T-helper 1 cell treated with Interleukin-12 subunit alpha and Interleukin-12 subunit beta and Interleukin-4 antibody, amounts not matched to agents 30 ng/mL and 1 ng/mL, for 36 hours (primary cell): ENCODE data around the gene GOLGA6A. TPM values are rescaled to one million over a fixed set of nuclear protein-coding genes. Genes with fewer than 3 reads are reported as not detected.
"Not testable (repeated sequence)": the region's sequence is repeated elsewhere in the genome, so short reads cannot be mapped to it uniquely, and the experiment has no call there.

Experiments used
- intact Hi-C: fragments of 100-400 bp; cut with micrococcal nuclease; formaldehyde crosslinking; loops from one replicate; pipeline ENCODE4 v1.15.1; 2024
- total RNA-seq: library from RNA; stranded (reverse); gene quantifications from 2 replicates; pipeline ENCODE4 v1.2.3, GENCODE V29; 2022

The GOLGA6A gene
- total RNA-seq, 1 donor from 2014 or later: 0.17 TPM

DNA sequence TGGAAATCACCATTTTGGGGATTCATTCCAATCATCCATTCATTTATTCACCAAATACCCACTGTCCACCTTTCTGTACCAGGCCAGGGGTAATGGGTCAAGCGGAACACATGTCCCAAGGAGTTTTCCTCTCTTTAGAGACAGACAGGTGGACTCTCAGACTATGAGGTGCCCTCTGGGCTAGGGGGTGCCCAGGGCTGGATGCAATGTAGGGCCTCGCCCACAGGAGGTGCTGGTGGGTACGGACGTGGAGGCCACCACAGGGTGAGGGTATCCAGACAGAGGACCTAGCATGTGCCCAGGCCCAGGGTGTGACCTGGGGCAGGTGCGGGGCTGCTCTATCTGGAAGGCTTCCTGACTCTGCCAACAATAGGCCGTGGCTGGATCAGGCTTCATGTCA is 26.3 kb upstream of the GOLGA6A start:
- intact Hi-C loops: not testable (repeated sequence)

DNA sequence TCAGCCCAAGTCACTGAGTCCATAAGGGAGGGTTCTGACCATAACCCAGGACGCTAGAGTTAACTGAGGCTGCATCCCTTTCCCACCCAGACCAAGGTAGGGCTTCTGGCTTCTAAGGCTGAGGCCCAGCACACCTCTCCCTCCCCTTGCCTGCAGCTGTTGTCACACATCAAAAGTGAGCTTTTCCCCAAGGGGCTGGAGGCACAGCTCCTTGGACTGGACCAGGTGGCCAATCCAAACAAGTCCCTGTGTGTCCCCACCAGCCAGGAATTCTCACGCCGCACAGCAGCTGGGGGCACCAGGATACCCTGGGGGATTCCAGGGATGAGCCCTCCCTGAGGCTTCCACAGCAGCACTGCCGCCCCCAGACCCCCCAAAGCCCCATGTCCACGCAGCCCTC is 25.8 kb upstream of the GOLGA6A start:
- intact Hi-C loops: no loop called here

DNA sequence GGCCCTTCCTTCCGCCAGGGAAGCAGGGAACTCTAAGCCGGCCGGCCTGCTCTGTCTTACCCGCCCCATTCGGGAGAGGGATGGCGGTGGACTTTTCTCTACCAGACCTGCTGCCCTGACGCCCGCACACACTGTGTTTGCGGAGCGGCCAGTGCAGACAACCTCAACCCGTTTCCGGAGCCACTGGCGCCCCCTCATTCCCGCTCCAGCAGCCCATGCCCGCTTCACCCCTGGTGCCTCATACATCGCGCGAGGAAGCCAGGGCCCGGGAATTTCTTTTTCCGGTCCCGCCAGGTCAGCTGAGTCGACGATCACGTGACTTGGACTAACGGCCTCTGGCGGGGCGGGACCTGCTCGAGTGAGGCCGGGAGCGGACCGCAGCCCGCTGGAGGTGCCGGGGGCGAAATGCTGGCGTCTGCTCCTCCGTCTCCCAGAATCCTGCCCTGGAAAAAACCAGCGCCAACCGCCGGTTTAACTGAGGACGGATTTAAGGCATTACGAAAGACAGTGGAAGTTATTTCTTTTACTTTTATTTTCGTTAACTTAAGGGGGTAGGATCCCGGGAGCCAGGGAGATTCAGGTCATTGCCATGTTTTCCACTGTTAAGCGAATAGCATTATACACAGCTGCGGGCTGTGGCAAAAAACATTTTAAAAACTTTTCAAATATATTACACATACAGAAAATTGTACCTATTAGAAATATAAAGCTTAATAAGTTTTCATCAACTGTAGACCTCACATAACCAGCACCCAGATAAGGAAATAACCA is 17.8 kb upstream of the GOLGA6A start:
- intact Hi-C loops: not testable (repeated sequence)

DNA sequence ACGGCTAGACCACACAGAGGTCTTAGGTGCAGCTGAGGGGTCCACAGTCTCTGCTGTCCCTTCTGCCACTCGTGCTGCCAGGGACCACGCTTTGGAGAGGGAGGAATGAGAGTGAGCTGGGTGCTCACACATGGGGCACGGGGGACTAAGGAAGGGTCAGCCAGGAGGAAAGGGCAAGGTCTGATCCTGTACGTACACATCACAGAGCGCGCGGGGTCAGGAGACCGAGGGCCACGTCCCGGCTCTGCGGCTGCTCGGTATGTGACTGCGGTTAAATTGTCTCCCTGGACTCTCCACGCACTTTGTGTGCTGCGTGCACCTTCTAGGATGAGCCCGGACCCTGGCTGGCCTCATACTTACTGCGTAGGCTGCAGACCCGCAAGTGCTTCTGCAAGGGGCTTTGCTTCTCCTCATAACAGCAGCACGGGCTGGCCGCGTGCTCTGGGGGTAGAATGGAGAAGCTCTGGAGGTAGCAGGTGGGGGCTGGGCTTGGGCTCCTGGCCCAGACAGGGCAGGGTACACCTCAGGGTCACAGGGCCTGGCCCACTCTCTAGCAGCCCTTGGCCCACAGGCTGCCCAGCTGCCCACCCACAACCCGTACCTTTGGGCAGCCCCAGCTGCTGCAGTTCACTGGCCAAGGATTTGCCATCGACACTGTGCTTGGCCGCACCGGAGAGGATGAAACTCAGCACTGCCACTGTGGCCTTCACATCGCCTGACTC is 14.6 kb upstream of the GOLGA6A start:
- intact Hi-C loops: not testable (repeated sequence)

DNA sequence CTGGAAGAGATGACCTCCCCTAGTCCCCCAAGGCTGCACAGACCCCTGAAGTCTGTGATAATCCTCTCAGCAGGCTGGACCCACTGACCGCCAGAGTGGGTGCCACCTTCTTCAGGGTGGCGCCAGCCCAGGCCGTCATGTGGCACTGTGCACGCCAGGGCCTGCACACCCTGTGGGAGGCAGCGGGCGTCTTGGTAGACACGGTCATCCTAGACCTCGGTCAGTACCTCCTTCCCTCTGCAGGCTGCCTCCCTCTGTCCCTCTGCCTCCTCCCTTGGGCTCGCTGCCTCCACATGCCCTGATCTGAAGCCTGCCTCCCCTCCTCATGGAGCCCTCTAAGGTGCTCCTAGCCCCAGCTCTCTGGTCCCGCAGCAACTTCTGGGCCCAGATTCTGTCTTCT is 13.3 kb upstream of the GOLGA6A start:
- intact Hi-C loops: not testable (repeated sequence)

DNA sequence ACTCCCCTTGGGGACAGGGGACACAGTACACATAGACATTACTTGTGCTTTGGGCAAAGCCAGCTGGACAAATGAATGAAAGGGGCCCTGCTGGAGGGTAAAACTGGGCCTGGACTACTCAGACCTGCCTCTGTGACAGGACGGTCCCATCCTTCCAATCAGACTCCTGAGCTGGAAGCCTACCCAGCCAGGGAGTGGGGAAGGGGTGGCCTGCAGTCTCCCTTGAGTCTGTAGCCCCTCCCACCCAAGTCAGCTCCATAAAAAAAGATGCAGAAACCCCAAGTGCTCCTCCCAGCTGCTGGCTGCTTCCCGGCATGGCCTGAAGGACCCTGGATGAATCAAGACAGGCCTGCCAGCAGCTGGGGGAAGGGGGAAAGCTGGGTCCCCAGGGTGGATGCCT is 12.2 kb upstream of the GOLGA6A start:
- intact Hi-C loops: not testable (repeated sequence)

DNA sequence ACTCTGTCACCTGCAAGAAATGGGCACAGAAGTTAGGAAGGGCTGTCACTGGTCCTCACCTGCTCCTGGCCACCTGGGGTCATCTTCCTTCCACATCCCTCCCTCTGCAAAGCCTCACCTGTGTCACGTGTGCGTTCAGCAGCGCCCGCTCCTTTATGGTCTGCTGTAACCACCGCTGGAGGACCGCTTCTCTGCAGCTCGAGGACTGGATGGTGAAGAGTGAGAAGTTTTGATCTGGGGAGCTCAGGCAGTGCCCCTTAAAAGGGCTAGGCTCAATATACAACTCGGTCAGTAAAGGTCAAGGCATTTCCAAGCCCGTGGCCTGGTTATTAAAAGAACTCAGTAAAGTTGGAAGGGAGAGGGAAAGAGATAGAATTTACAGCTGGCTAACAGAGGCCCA is 6.6 kb downstream of the GOLGA6A start:
- intact Hi-C loops: not testable (repeated sequence)

DNA sequence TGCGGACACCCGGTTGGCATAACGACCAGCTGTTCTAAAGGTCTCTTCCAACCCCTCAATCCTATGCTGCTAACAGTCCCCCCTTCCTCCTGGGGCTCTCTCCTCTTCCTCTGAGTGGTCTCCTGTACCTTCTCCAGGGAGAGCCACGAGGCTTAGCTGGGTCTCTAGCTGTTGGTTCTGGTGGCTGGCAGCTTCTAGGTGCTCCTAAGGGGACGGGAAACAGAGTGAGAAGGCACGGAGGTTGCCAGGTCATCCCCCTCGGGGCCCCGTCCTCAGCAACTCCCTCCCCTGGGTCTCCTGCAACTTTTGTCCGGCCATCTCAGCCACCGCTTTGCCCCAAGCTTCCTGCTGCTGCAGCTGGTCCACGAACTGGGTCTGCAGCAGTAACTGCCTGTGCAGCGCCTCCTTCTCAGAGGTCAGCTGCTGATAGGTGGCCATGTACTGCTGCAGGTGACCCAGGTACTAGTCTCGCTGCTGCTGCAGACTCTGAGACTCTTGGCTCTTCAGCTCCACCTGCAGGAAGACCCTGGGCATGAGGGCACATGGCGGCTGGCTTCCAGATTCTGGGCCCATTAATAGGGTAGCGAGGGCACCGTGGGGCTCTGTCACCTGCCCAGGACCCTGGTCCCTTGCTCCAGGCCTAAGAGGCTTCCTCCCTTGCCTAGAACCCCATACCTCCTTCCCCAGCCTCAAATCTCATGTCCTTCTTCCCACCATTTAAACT is 9.6 kb downstream of the GOLGA6A start:
- intact Hi-C loops: not testable (repeated sequence)

DNA sequence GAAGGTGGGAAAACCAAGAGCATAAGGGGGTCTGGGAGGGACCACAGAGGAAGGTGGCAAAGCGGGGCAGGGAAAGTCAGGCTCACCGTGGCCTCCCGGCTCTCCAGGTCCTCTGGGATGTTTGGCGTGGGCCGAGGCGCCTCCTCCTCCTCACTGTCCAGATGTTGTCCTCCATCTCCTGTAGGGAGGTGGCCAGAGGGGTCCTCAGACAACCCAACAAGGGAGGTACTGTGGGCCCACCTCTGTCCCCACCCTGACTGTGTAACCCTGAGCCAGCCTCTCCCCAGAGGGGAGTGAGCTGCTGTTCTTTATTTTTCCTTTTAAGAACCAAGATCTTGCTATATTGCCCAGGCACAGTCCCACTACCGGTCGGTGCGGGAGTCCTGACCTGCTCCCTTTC is 10.2 kb downstream of the GOLGA6A start:
- intact Hi-C loops: not testable (repeated sequence)

DNA sequence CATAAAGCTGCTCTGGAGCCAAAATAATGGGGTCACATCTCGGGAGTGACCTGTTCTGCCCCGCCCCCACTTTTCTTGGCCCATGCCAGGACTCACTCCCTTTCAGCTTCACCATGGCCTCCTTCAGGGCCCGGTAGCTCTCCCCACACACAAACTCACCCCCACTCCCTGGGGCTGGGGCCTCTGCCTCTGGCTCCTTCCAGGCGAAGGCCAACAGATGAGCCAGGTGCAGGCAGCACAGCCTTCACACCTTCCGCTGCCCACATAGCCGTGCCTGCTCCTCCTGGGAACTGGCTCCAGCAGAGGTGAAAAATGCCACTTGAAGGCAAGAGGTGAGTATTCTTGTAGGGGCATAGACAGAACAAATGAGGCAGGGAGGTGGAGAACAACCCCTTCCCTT is 10.7 kb downstream of the GOLGA6A start:
- intact Hi-C loops: not testable (repeated sequence)

DNA sequence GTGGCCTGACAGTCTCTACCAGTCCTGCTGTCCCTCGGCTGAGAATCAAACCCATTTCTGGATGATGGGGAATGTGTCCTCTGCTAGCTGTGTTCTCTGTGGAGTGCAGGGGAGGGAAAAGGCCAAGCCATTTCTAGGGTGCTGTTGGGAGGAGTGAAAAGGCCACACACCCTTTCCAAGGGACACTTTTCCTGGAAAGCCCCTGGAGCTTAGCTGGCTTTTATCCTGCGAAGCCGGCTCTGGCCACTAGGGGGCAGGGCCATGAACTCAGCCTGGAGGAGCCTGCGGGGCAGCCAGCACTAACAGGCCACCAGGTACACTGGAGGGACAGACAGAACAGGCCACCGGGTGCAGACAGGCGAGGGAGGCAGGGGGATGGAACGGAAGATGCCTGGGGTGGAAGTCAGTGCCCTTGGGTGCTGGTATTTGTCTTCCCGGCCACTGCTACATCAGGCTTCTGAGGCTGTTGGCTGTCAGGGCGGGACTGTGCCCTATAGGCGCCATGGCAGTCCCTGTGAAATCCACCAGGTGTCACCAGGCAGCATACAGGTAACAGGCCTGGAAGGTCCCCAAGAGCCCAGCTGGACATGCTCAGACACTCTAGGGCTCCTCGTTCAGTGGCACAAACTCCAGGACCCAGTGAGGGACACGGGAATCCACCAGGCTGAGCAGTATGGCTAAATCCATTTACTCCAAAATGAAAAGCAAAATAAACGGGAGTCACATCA is 16.5 kb downstream of the GOLGA6A start:
- intact Hi-C loops: not testable (repeated sequence)

DNA sequence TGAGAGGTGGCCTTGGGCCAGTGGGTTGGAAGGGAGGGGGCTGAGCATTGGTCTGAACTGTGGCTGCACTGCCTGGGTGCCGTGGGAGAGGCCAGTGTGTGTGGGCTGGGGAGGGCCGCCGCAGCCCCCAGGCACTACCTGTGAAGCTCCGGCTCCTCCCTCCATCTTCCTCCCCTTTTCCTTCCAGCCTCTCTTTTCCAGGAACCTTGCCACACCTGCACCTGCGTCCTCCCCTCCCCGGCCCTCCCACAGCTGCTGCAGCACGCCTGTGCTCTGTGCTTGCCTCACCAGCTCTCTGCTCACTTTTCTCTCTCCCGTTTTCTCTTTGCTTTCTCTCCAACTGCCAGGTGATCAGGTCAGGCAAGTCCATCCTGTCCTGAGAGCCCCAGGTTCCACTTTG is 17.5 kb downstream of the GOLGA6A start:
- intact Hi-C loops: not testable (repeated sequence)

DNA sequence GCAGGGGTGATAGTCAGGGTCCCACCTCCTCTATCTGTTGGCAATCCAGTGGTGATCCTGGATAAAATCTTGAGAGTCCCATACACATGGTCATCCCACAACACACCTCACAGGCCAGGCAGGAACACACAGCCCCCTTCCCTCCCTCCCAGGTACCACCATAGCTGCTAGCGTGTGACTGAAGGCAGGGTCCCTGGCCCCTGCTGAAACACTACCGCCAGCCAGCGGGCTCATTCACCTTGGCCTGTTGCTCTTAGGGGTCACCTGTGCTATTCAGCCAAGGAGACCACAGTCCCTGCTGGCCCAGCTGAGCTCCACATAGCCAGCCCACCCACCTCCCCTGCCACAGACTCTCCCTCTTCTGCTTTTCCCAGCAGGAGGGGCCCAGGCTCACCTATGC is 18.2 kb downstream of the GOLGA6A start:
- intact Hi-C loops: not testable (repeated sequence)

DNA sequence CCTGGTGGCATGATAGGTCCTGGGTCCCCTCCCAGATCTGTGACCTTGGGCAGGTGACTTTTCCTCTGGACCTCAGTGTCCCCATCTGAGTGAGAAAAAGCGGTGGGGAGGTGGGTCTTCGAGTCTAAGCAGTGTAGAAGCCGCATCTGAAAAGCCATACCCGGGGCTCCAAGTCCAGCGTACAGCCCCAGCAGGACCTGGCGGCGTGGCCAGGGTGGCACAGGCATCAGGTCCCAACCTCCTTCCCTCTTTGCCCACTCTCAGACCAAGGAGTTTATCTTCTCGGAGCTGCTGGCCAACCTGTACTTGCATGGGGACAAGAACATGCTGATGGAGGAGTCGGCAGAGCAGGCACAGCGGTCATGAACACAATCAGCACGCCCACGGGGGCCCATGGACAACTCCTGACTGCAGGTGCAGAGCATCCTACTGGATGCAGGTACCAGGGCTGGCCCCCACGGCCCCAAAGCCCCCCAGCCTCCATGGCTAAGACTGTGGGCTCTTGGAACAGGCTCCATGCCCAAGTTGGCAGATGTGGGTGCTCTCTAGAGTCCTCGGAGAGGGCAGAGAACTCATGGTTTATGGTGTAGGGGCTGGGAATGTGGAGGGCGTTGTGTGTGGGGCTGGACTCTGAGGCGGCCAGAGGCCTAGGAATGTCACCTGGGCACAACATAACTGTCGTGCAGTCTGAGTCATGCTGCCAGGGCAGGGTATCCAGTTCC is 18.8 kb downstream of the GOLGA6A start:
- intact Hi-C loops: not testable (repeated sequence)

DNA sequence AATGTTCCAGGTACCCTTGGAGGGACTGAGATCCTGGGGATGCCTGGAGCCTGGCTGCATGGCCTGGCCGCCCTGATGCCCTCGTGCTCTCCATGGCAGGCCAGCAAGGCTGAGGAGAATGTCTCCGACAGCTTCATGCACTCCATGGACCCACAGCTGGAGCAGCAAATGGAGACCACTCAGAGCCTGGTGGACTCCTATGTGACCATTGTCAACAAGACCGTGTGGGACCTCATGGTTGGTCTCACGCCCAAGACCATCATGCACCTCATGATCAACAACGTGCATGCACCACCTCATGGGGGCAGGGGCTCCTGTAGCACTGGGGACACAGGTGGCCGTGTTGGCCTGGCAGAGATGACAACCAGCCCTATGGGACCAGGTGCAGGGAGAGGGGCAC is 19.7 kb downstream of the GOLGA6A start:
- intact Hi-C loops: no loop called here

DNA sequence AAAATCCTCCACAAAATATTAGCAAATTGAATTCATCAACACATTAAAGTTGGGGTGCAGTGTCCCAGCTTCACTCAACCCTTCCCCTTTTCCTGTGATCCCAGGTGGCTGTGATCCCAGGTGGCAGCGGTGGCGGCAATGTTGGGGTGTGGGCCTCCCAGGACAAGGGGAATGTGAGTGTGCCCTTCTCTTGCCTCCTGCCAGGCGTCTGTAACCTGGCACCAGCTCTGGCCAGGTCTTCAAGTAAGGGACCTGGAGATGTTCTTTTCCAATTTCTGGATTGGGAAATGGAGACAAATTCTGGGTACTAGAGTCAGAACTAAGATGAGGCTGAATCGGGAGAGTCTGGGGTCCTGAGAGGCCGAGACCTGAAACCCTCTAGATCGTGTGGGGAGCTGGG is 20.1 kb downstream of the GOLGA6A start:
- intact Hi-C loops: no loop called here

DNA sequence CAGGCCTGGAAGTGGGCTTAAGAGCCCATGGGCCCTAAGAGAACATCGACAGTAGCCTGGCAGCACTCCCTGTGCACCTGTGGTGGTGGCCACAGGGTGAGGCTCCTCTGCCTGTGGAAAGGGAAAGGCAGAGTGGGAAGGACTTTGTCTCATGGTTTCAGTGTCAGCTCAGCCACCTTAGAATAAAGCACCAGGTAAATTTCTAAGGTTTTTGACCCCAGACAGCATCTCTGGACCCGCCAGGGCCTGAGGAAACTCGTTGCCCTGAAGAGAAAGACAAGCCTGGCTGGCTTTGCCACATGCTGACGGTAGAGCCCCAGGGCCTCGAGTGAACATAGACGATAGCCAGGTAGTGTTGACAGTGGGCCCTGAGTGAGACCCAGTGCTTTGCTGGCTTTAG is 22.1 kb downstream of the GOLGA6A start:
- intact Hi-C loops: no loop called here

DNA sequence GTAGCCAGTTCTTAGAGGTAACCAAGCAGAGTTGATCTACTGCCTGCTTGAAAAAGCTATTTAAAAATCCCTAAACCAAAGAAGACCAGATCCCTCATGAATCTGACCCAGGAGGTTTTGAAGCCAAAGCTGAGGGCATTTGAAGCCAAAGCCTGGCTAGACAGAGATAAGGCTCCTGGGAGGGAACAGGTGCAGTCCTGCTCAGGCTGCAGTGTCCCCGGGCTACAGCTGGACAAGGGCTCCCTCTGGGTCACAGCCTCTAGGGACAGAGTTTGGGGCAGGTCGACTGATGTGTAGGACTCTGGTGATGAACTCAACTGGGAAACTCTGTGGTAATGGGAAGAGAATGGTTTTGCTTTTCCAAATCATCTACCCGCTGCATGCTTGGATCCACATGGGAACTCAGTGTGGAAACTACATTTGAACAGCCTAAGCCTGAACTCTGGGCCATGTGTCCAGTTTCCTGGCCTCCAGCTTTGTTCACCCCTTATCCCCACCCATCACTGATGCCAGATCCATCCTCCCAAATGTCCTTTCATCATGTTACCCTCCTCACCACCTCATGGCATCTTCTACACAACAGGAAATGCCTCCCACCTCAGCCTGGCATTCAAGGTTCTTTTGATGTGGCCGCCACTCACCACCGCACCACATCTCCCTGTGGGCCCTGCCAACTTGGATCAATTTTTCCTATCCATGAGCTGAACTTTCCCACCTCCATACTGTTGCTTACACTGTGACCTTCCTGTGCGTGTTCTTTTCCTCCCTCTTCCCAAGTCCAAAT is 23.1 kb downstream of the GOLGA6A start:
- intact Hi-C loops: not testable (repeated sequence)

DNA sequence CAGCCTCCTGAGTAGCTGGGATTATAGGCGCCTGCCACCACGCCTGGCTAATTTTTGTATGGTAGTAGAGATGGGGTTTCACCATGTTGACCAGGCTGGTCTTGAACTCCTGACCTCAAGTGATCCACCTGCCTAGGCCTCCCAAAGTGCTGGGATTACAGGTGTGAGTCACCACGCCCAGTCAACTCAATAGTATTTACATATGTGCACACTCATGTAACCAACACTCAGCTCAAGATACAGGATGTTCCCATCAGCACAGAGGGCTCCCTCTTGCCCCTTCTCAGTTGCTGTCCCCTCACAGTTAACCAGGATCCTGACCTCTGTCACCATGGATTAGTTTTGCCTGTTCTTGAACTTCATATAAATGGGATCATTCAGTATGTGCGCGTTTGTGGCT is 26.0 kb downstream of the GOLGA6A start:
- intact Hi-C loops: not testable (repeated sequence)

DNA sequence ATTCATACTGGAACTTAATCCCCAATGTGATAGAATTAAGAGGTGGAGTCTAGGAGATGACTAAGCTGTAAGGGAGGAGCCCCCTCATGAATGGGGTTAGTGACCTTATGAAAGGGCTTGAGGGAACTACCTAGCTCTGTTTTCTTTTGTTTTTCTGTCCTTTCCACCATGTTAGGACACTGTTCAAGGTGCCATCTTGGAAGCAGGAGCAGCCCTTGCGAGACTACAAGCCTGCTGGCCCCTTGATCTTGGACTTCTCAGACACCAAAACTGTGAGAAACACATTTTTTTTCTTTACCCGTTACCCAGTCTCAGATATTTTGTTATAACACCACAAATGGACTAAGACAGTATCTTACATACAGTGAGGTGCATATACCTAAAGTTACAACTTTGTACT is 26.5 kb downstream of the GOLGA6A start:
- intact Hi-C loops: no loop called here
